Panc1 (cell line): ENCODE results near the gene AANAT.

Experiments
- TF ChIP-seq, protein P1 (sequence below): fragments of 450-650 bp; IDR thresholded peaks from 2 replicates; pipeline ENCODE4 v1.5.1; 2017; ENCODE audit warnings: mild to moderate bottlenecking
- TF ChIP-seq, protein P2 (sequence below), 2 experiments: IDR thresholded peaks; 2 replicates each; pipeline ENCODE4 v1.6.1; 2011 to 2012; ENCODE audit warnings: low read depth in 2 of 2, control low read depth in 1 of 2, low read length in 1 of 2, mild to moderate bottlenecking in 1 of 2, moderate library complexity in 1 of 2; ENCODE audit not compliant: insufficient read depth in 1 of 2

DNA sequence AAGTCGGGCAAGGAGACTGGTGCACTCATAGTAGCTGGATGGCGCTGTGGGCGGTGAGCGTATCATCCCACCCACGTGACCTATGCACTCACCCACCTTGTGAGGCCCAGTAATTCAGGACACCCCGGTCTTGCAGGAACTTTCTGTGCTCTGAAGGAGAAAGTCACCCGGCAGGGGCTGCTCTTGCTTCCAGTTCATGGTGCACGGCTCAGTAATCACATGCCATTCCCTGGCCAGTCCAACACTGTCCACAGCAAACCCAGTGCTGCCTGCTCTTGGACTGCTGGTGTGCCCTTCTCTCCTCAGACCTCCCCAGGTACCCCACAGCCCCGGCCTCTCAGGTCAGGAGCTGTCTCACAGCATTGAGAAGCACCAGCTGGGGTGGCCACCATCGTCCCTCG lies 50.2 kb downstream of the AANAT start:
- TF ChIP-seq, protein P1, sequence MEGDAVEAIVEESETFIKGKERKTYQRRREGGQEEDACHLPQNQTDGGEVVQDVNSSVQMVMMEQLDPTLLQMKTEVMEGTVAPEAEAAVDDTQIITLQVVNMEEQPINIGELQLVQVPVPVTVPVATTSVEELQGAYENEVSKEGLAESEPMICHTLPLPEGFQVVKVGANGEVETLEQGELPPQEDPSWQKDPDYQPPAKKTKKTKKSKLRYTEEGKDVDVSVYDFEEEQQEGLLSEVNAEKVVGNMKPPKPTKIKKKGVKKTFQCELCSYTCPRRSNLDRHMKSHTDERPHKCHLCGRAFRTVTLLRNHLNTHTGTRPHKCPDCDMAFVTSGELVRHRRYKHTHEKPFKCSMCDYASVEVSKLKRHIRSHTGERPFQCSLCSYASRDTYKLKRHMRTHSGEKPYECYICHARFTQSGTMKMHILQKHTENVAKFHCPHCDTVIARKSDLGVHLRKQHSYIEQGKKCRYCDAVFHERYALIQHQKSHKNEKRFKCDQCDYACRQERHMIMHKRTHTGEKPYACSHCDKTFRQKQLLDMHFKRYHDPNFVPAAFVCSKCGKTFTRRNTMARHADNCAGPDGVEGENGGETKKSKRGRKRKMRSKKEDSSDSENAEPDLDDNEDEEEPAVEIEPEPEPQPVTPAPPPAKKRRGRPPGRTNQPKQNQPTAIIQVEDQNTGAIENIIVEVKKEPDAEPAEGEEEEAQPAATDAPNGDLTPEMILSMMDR, result no peak
- TF ChIP-seq, protein P2, sequence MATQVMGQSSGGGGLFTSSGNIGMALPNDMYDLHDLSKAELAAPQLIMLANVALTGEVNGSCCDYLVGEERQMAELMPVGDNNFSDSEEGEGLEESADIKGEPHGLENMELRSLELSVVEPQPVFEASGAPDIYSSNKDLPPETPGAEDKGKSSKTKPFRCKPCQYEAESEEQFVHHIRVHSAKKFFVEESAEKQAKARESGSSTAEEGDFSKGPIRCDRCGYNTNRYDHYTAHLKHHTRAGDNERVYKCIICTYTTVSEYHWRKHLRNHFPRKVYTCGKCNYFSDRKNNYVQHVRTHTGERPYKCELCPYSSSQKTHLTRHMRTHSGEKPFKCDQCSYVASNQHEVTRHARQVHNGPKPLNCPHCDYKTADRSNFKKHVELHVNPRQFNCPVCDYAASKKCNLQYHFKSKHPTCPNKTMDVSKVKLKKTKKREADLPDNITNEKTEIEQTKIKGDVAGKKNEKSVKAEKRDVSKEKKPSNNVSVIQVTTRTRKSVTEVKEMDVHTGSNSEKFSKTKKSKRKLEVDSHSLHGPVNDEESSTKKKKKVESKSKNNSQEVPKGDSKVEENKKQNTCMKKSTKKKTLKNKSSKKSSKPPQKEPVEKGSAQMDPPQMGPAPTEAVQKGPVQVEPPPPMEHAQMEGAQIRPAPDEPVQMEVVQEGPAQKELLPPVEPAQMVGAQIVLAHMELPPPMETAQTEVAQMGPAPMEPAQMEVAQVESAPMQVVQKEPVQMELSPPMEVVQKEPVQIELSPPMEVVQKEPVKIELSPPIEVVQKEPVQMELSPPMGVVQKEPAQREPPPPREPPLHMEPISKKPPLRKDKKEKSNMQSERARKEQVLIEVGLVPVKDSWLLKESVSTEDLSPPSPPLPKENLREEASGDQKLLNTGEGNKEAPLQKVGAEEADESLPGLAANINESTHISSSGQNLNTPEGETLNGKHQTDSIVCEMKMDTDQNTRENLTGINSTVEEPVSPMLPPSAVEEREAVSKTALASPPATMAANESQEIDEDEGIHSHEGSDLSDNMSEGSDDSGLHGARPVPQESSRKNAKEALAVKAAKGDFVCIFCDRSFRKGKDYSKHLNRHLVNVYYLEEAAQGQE (IDR thresholded peaks at IDR 0.05; ENCODE audit: insufficient read depth in 1 of 2, low read depth in 2 of 2, low read length in 1 of 2), result no peak
